Measurements from ENCODE around the gene ISY1.
"Not testable (repeated sequence)": the region's sequence is repeated elsewhere in the genome, so short reads cannot be mapped to it uniquely, and the experiment has no call there.

Gene ISY1

DNA sequence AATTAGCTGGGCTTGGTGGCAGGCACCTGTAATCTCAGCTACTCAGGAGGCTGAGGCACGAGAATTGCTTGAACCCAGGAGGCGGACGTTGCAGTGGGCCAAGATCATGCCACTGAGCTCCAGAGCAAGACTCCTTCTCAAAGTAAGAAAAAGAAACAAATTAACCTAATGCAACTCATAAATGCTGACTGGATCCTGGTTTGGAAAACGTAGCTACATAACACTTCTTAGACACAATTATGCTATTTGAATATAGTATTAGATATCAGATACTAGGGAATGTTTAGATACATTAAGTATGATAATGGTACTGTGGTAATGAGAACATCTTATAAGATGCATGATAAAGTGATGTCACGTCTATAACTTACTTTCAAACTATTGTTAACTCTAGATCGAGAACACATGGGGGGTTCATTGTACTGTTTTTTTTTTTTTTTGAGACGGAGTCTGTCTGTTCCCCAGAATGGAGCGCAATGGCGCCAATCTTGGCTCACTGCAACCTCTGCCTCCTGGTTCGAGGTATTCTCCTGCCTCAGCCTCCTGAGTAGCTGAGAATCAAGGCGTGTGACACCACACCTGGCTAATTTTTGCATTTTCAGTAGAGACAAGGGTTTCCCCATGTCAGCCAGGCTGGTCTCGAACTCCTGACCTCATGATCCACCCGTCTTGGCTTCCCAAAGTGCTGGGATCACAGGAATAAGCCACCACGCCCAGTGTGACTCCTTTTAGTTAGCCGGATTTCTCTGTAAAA is 5.9 kb upstream of the ISY1 start:
- DNase-seq (ENCODE audit: low read depth in 2 of 2): no peak

DNA sequence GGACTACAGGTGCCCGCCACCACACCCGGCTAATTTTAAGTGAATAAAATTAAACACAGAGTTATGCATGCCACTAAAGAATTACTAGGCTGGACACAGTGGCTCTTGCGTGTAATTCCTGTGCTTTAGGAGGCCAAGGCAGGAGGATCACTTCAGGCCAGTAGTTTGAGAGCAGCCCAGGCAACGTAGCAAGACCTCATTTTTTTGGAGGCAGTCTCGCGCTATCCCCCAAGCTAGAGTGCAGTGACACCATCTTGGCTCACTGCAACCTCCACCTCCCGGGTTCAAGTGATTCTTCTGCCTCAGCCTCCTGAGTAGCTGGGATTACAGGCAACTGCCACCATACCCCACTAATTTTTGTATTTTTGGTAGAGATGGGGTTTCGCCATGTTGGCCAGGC is 4.7 kb upstream of the ISY1 start:
- not testable (repeated sequence) for DNase-seq (ENCODE audit: low read depth in 2 of 2)

DNA sequence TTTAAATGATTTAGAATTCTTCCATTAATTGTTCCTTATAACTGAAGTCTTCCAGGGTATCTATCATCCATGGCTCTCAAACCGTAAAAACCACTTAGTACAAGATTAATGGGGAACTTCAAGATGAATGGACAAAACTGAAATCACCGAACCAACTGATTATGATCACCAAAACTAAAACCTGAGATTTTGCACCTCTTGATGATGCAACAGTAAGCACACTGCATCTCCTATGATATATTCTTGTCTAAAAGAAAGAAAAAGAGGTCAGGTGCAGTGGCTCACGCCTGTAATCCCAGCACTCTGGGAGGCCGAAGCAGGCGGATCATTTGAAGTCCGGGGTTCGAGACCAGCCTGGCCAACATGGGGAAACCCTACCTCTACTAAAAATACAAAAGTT is 3.6 kb upstream of the ISY1 start:
- no peak for DNase-seq (ENCODE audit: low read depth in 2 of 2)

DNA sequence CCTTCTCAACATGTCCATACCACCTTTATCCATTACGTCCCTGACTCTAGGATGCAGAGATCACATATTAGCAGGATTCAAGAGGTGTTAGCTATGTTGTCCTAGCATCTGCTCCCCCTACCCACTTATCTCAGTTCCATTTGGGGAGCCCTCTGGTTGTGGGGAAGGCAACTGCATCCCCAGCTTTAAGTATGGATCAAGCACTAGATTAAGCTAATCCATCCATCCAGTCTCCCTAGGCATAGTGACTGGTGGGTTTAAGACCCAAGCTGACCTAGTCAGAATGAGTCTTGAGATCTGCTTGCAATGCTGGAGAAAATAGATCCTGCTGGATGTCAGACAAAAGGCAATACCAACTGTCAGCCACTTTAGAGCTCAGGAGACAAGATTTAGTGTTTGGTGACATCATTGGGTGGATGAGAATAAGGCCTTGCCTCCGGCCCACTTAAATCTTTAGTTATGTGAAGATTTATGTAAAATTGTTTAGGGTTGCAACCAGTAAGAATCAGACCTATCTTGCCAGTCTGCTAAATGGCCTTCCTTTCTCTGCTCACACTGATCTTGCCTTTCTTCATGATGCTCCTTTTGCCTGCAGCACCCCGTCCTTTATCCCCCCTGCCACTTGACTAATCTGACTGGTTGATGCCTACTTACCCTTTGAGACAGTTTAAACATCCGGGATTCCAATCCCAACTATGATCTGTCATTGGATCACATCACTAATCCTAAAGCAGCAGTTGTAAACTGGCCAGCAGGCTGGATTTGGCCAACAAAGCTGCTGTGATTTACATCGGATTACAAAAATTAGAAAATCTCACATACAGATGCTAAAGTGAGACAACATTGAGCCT is 2.1 kb upstream of the ISY1 start:
- DNase-seq (ENCODE audit: low read depth in 2 of 2): no peak

DNA sequence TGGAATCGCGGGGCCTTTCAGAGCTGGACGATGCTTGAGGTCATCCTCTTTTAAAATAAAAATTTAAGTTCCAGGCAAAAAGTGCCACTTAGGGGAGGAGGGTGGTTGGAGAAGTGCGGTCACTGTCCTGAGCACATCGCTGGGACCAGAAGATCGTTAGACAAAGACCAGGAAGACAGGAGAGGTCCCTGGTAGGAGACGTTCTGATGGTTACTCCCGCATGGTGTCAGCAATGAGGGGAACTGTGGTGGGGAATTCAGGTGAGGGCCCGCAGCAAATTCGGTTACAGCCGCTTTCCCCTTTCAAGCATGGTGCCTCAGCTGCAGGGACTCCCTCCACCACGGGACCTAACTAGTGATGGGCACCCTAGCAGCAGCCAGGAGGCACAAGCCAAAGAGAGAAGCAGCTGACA is 1.0 kb upstream of the ISY1 start:
- DNase-seq (ENCODE audit: low read depth in 2 of 2): no peak

DNA sequence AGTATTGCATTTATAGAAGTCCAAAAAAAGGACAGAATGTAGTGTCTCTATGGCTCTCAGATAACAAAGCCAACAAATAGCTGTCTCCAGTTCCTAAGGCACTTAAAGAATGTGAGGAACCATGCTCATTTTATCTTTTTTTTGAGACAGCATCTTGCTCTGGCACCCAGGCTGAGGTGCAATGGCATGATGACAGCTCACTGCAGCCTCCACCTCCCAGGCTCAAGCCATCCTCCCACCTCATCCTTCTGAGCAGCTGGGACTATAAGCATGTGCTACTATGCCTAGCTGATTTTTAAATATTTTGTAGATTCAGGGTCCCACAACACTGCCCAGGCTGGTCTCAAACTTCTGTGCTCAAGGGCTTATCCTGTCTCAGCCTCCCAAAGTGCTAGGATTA is 16.1 kb downstream of the ISY1 start:
- no peak for DNase-seq (ENCODE audit: low read depth in 2 of 2)

DNA sequence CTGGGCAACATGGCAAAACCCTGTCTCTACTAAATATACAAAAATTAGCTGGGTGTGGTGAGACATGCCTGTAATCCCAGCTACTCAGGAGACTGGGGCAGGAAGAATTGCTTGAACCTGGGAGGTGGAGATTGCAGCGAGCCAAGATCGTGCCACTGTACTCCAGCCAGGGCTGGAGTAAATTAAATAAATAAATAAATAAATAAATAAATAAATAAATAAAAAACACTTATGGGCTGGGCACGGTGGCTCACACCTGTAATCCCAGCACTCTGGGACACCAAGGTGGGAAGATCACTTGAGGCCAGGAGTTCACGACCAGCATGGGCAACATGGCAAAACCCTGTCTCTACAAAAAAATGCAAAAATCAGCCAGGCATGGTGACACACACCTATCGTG is 19.9 kb downstream of the ISY1 start:
- not testable (repeated sequence) for DNase-seq (ENCODE audit: low read depth in 2 of 2)

DNA sequence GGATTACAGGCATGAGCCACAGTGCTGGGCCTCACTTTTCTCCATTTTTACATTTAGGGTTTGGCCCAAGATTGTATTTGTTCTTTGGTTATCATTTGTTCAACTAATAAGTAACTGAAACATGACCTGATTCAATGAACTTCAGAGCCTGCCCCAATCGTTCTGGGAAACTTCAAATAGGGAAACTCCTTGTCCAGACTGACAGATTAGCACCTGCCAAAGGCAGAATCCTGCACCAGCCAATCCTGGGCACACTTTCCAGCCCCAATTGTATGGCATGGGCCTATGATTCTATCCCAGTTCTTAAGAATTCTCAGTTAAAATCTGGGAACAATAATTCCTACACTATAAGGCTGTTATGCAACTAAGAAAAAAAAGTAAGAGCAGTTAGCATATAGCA is 21.0 kb downstream of the ISY1 start:
- no peak for DNase-seq (ENCODE audit: low read depth in 2 of 2)

DNA sequence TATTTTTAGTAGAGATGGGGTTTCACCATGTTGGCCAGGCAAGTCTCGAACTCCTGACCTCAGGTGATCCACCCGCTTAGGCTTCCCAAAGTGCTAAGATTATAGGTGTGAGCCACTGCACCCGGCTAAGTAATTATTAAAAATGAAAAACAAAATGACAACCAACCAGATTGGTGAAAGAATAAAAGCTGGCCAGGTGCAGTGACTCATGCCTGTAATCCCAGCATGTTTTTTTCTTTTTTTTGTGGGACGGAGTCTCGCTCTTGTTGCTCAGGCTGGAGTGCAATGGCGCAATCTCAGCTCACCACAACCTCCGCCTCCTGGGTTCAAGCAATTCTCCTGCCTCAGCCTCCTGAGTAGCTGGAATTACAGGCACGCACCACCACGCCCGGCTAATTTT is 24.6 kb downstream of the ISY1 start:
- not testable (repeated sequence) for DNase-seq (ENCODE audit: low read depth in 2 of 2)

DNA sequence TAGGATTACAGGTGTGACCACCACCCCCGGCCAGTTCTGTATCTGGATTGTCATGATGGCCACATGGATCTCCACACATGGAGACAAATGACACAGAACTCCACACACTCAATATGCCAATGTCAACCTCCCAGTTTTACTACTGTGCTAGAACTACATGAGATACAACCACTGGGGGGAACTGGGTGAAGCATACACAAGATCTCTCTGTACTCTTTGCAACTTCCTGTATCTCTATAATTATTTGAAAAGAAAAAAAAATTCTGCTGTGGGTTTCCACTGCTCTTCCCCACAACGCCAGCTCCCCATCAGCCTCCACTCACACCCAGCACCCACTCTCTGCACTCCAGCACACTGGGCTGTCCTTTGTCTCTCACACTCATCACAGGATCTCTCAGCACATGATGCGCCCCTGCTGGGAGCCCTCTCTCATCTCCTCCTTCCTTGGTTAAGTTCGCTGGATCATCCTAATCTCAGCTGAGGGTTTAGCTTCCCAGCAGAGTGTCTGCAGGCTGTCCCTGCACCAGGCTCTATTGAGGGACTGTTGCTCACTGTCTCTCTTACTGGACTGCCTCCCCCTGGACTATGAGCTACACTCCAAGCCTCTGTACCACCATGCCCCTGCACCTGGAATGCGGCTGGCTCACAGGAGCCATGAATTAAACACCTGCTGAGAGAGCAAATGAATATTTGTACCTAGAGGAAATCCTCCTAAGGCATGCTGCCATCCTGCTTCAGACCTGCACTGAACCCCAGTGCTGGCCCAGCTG is 28.6 kb downstream of the ISY1 start:
- DNase-seq (ENCODE audit: low read depth in 2 of 2): no peak

DNA sequence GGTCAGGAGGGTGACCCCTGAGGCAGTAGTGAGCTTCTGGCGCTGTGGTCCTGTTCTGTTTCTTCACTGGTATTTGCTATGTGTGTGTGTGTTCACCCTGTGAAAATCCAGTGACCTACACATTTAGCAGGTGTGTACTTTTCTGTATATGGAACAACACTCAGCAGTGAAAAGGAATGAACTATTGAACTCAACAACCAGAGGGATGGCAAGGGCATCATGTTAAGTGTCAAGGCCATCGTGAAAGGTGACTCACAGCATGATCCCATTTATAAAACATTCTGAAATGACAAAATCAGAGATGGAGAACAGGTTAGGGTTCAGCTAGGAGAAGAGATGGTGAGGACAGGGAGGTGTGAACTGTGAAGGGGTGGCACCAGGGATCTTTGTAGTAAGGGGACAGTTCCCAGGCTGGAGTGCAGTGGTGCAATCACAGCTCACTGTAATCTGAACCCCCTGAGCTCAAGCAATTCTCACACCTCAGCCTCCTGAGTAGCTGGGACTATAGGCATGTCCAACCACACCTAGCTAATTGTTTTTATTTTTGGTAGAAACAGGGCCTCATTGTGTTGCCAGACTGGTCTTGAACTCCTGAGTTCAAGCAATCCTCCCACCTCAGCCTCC is 29.3 kb downstream of the ISY1 start:
- DNase-seq (ENCODE audit: low read depth in 2 of 2): no peak

DNA sequence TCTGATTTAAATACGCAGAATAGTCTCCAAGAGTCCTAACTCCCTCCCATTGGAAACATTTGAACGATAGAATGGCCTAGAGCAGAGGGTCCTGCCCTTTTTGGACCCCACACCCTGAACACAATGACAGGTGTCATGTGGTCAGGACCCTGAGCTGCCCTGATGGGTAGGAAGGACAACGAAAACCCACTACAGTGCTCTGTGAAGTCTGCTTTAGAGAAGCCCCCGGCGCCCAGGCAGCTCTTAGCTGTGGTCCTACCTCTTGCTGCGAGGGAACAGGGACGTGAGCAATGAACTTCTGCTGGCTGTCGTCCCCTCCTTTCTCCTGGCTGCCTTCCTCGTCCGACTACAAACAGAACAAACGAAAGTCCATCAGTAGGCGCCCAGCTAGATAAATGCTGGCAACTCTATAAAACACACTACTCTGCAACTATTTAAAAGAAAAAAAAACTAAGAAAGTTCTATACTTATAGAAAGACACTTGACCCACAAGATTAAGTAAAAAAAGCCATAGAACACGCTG is 30.5 kb downstream of the ISY1 start:
- no peak for DNase-seq (ENCODE audit: low read depth in 2 of 2)

DNA sequence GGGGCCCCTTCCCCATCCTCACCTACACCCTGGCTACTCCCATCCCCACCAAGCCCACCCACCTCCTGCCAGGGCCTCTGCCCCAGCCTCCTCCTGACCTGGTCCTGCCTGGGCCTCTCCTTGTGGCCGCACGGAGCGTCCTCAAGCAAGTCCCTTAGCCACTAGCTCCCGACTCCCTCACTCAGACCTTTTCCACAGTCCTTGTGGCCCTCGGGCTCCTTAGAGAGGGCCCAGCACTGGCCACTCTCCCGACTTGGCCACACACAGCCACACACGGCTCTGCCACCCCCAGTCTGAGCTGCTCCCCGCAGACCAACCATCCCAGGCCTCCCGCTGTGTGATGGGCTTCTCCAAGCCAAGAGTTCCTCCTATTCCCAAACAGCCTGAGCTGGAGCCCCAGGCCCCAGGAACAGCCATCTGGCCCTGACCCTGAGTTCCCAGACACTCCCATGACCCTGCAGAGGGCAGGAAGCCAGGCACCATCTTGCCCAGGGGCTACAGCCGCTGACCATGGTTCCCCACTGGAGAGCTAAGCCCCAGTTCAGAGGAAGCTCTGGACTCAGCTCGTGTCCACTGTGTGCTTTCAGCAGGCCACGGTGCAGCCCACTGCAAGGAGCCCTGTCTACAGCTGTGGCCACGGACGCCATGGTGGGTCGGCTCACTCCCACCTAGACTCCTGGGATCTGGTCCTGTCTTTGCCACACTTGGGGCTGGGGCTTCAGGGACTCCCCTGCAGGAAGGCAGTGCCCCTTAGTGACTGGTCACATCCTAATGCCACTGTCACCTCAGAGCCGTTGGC is 32.3 kb downstream of the ISY1 start:
- DNase-seq (ENCODE audit: low read depth in 2 of 2): no peak

DNA sequence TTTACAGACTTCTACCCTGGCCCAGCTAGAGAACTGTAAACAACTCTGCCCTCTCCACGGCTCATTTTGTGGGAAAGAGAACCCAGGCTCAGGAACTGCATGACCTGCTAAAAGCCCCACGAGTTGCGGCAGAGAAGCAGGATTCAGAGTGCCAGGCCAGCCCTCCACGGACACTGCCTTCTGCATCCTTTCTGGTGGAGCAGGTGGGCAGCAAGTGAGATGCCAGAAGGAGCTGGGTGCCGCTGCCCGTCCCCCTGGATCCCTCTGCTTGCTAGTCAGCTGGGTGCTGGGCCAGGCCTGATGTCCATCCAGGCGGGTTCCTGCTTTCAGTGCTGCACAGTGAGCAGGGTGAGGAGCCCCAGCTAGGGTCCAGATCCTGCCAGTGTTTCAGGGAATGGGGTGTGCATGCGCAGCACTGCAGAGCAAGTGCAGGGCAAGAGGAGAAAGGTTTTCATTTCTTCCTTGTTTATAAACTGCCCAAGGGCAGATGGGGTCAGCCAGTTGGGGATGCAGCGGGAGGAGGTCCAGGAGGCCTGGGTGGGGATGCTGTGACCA is 34.1 kb downstream of the ISY1 start:
- DNase-seq (ENCODE audit: low read depth in 2 of 2): no peak

DNA sequence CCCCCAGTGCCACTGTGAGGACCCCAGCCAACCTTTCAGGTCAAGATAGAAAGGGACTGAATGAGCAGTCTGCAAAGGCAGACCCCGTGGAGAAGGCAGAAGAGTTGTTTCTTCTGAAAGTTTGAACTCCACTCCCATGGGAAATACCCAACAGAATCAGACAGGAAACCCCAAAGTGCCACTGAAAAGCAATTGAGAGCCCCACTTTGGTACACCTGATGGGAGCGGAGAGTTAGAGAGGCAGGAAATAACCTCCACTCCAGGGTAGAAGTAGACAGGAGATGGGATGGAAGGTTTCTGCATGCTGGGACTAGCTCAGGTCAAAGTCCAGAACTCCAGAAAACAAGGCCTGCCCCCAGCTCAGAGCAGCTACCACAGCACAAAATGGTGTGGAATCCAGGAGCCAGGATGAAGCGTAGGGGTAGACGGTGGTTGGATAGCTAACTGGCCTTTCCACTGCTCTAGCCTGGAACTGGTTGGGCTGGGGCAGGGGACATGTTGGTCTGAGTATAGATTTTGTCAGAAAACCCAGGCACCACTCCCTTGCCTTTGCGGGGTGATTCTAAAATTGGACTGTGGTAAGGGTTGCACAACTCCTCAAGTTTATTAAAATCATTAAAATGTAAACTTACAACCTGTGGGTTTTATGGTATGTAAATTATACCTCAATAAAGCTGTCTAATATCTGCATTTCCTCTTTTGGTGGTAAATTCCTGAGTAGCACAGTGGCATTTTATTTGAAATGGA is 37.4 kb downstream of the ISY1 start:
- no peak for DNase-seq (ENCODE audit: low read depth in 2 of 2)

DNA sequence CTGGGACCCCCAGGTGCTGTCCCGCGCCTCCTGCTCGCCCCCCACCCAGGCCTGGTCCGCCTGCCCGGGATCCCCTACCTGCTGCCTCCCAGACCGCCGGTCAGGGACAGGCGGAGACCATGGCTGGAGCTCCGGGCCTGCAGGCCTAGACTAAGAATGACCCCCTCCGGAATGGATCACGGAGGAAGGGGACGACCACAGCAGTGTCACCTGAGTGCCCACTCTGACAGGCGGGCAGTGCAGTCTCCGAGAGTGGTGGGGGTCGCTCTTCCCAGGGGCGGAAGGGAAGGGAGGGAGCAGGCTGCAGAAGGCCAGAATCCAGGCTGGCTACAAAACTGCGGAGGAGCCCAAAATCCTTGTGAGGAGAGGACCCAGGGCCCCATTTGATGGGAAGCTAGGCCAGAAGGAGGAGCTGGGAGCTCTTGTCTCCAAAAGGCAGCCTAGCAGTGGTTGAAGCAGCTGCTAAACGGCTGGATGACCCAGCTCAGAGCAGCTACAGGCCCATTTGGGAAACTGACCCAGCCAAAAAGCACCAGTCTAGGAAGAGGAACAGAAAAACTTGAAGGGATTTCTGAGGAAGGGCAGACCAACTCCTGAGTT is 38.4 kb downstream of the ISY1 start:
- DNase-seq (ENCODE audit: low read depth in 2 of 2): no peak

DNA sequence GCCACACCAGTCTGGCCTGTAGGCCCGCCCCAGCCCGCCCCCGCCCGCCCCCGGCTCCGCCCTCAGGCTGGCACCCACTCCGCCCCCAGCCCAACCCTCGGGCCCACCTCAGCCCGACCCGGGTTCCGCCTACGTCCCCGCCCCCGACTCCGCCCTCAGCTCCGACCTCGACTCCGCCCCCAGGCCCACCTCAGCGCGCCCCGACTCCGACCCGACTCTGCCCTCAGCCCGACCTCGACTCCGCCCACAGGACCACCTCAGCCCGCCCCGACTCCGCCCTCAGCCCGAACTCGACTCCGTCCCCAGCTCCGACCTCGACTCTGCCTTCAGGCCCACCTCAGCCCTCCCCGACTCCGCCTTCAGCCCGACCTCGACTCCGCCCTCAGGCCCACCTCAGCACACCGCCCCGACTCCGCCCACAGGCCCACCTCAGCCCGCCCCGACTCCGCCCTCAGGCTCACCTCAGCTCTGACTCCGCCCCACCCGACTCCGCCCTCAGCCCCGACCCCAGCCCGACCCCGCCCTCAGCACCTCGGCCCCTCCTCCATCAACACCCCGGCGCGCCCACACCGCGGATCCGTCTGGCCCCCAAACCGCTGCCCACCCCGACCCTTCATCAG is 39.0 kb downstream of the ISY1 start, which contains the start of gene RAB43:
Gene RAB43 (minus strand): TSS at position 13 of the 620 bp plus-strand sequence. CDS start 315 bp downstream, outside the sequence.
- DNase-seq (ENCODE audit: low read depth in 2 of 2): peak; percentile 81 to 88

DNA sequence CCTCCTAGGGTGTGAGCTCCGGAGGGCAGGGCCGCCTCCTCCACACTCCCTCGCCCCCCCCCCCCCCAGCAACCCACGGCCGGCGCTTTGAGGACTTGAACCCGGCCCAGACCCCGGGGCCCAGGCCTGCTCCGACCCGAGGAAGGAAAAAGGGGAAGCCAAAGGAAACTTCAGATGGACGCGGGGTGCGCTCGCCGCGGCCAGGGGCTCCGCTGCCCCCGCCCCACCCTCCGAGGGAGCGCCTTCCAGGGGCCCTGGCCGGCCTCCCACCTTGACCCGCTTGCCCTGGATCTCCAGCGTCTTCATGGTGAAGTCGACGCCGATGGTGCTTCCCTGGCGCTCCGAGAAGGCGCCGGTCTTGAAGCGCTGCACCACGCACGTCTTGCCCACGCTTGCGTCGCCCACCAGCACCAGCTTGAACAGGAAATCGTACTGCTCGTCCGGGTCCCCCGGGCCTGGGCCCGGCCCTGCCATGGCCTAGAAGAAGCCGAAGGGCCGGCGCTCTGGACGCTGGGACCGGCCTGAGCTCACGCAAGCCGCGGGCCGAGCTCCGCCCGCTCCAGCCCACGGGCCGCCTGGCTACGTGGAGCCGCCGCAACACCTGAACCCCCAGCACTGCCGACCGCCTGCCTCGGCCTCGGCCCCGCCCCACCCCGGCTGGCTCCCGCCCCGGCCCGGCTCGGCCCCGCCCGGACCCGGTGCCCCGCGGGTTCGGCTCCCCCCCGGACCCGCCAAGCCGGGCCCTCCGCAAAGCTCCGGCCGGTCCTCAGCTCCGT is 39.7 kb downstream of the ISY1 start:
- no peak for DNase-seq (ENCODE audit: low read depth in 2 of 2)
